Upper lobe of left lung (tissue), 4 donors: ENCODE measurements around the gene ZNF593.

Source experiments
- POLR2A ChIP-seq, 4 donors: fragments of 450-650 bp; IDR thresholded peaks; one replicate each; pipeline ENCODE4 v1.5.1; 2016 to 2017; ENCODE audit warnings: antibody characterized with exemption in 4 of 4, mild to moderate bottlenecking in 2 of 4
- POLR2AphosphoS5 ChIP-seq, 2 donors: sonication (generic); formaldehyde crosslinking; IDR thresholded peaks; one replicate each; pipeline ENCODE4 v1.5.1; 2017; ENCODE audit warnings: antibody characterized with exemption in 2 of 2
- TF ChIP-seq, protein P1 (sequence below), 6 experiments: fragments of 450-650 bp in 4 of 6; fragments of 200-600 bp in 2 of 6; sonication (generic) in 2 of 6; IDR thresholded peaks; one replicate each; pipeline ENCODE4 v1.5.1; 2016 to 2019; ENCODE audit warnings: antibody characterized with exemption in 6 of 6

- TF ChIP-seq POLR2AphosphoS5 (IDR thresholded peaks at IDR 0.05) (no peak), POLR2A (IDR thresholded peaks at IDR 0.05) (no peak)
- TF ChIP-seq, protein P1, sequence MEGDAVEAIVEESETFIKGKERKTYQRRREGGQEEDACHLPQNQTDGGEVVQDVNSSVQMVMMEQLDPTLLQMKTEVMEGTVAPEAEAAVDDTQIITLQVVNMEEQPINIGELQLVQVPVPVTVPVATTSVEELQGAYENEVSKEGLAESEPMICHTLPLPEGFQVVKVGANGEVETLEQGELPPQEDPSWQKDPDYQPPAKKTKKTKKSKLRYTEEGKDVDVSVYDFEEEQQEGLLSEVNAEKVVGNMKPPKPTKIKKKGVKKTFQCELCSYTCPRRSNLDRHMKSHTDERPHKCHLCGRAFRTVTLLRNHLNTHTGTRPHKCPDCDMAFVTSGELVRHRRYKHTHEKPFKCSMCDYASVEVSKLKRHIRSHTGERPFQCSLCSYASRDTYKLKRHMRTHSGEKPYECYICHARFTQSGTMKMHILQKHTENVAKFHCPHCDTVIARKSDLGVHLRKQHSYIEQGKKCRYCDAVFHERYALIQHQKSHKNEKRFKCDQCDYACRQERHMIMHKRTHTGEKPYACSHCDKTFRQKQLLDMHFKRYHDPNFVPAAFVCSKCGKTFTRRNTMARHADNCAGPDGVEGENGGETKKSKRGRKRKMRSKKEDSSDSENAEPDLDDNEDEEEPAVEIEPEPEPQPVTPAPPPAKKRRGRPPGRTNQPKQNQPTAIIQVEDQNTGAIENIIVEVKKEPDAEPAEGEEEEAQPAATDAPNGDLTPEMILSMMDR (IDR thresholded peaks at IDR 0.05), result no peak
These were observed 40.6 kb downstream of the ZNF593 start for GRCh38 chr1:26210147-26210870.
